Keratinocyte (primary cell): ENCODE data around the gene RAB14. TPM values are rescaled to one million over a fixed set of nuclear protein-coding genes. Genes with fewer than 3 reads are reported as not detected.

Experiments
- DNase-seq: peaks from one replicate; pipeline ENCODE4 v3.0.0-alpha.2; 2011; ENCODE audit warnings: low read depth, missing footprints, low spot score
- FAIRE-seq: peaks from 2 replicates; lab custom pipeline; 2011; peaks lifted over from hg19 to GRCh38; lab: Jason Lieb, UNC
- H2AFZ ChIP-seq: 2 replicates; pipeline ENCODE4 v1.6.0; 2012; ENCODE audit warnings: low read length, control low read depth, inconsistent platforms; ENCODE audit not compliant: control insufficient read depth
- H3K27ac ChIP-seq: 2 replicates; pipeline ENCODE4 v1.5.1; 2011; ENCODE audit warnings: low read length; ENCODE audit not compliant: control insufficient read depth, insufficient read depth
- H3K27me3 ChIP-seq: 3 replicates; pipeline ENCODE4 v1.6.0; 2011; ENCODE audit warnings: low read length; ENCODE audit not compliant: control insufficient read depth, insufficient read depth; ENCODE audit errors: extremely low read depth
- H3K36me3 ChIP-seq, 2 experiments: 2 replicates in 1 of 2; 3 replicates in 1 of 2; pipeline ENCODE4 v1.5.1; 2011; ENCODE audit warnings: low read length in 2 of 2, mild to moderate bottlenecking in 1 of 2; ENCODE audit not compliant: control insufficient read depth in 2 of 2, insufficient read depth in 2 of 2; ENCODE audit errors: extremely low read depth in 1 of 2
- H3K4me1 ChIP-seq: 3 replicates; pipeline ENCODE4 v1.5.1; 2011; ENCODE audit warnings: low read length; ENCODE audit not compliant: control insufficient read depth, insufficient read depth; ENCODE audit errors: extremely low read depth
- H3K4me2 ChIP-seq: 3 replicates; pipeline ENCODE4 v1.6.0; 2011; ENCODE audit warnings: low read depth, low read length; ENCODE audit not compliant: control insufficient read depth, insufficient read depth; ENCODE audit errors: extremely low read depth
- H3K4me3 ChIP-seq, 3 experiments: fragments of 200-600 bp in 1 of 3; sonication (generic) in 1 of 3; 2 replicates in 2 of 3; 3 replicates in 1 of 3; pipeline ENCODE4 v1.5.1; 2011 to 2016; ENCODE audit warnings: low read length in 3 of 3, mild to moderate bottlenecking in 3 of 3, control low read depth in 2 of 3, inconsistent platforms in 1 of 3, low read depth in 1 of 3, mixed read lengths in 1 of 3, mixed run types in 1 of 3, moderate library complexity in 1 of 3; ENCODE audit not compliant: control insufficient read depth in 2 of 3, insufficient read depth in 2 of 3; ENCODE audit errors: extremely low read depth in 1 of 3
- H3K79me2 ChIP-seq: 2 replicates; pipeline ENCODE4 v1.6.0; 2012; ENCODE audit warnings: low read length; ENCODE audit not compliant: control insufficient read depth, insufficient read depth
- H3K9ac ChIP-seq: 3 replicates; pipeline ENCODE4 v1.6.0; 2011; ENCODE audit warnings: low read length; ENCODE audit not compliant: control insufficient read depth, insufficient read depth; ENCODE audit errors: extremely low read depth
- H3K9me1 ChIP-seq: 3 replicates; pipeline ENCODE4 v1.6.0; 2011; ENCODE audit warnings: low read length; ENCODE audit not compliant: control insufficient read depth, insufficient read depth; ENCODE audit errors: extremely low read depth
- H3K9me3 ChIP-seq: 2 replicates; pipeline ENCODE4 v1.5.1; 2012; ENCODE audit warnings: low read depth, low read length; ENCODE audit not compliant: control insufficient read depth
- H4K20me1 ChIP-seq: 3 replicates; pipeline ENCODE4 v1.6.0; 2011; ENCODE audit warnings: low read length; ENCODE audit not compliant: control insufficient read depth, insufficient read depth; ENCODE audit errors: extremely low read depth
- EZH2 ChIP-seq: IDR thresholded peaks from one replicate; pipeline ENCODE4 v1.6.1; 2012; ENCODE audit warnings: inconsistent platforms, mild to moderate bottlenecking, low read length, moderate library complexity
- dilution Hi-C: fragments of 300-500 bp; cut with MboI; formaldehyde crosslinking; loops from one replicate; pipeline ENCODE4 v1.7.0; 2020; ENCODE audit warnings: low sequenced_read_pairs; ENCODE audit not compliant: extremely low pct_ligation_motif_present
- polyA plus RNA-seq, 5 experiments: library from polyadenylated mRNA; depleted of rRNA in 3 of 5; stranded (reverse) in 3 of 5; stranded (forward) in 1 of 5; unstranded in 1 of 5; fragments of >200 nt; gene quantifications; 1 replicate in 1 of 5; 2 replicates in 3 of 5; 3 replicates in 1 of 5; pipeline versions ENCODE4 v1.2.1 to v1.2.3, GENCODE V29; 2011 to 2012; ENCODE audit warnings: missing spikeins in 2 of 5, low read depth in 1 of 5, low replicate concordance in 1 of 5
- TF ChIP-seq, protein P1 (sequence below), 3 experiments: IDR thresholded peaks in 1 of 3; conservative IDR thresholded peaks in 1 of 3; optimal IDR thresholded peaks in 1 of 3; 2 replicates in 2 of 3; 3 replicates in 1 of 3; pipeline versions ENCODE3 to v1.5.1; 2011; ENCODE audit warnings: low read length in 3 of 3, mild to moderate bottlenecking in 3 of 3, moderate library complexity in 2 of 3, control low read depth in 1 of 3, inconsistent platforms in 1 of 3; ENCODE audit not compliant: insufficient read depth in 2 of 3; ENCODE audit errors: extremely low read depth in 1 of 3

Gene RAB14
- polyA plus RNA-seq, 1 donor (not counting 4 experiments of a cell fraction or from before 2014, with no cell fraction given), result 42.8 TPM

GRCh38 chr9:121225240-121225639 is 23.6 kb upstream of the RAB14 start:
- dilution Hi-C loops, result no loop called here
- H3K79me2 ChIP-seq, result no peaks in the 10 kb centered on the region
- H3K4me2 ChIP-seq, result no peak overlapping the region
- peaks cover 8% of the 10 kb centered on the region for H3K4me1 ChIP-seq
- no peak for DNase-seq
- no peak overlapping the region for H3K9ac ChIP-seq
- H3K4me3 ChIP-seq, result no peak overlapping the region
- no peak for TF ChIP-seq EZH2
- TF ChIP-seq, protein P1, sequence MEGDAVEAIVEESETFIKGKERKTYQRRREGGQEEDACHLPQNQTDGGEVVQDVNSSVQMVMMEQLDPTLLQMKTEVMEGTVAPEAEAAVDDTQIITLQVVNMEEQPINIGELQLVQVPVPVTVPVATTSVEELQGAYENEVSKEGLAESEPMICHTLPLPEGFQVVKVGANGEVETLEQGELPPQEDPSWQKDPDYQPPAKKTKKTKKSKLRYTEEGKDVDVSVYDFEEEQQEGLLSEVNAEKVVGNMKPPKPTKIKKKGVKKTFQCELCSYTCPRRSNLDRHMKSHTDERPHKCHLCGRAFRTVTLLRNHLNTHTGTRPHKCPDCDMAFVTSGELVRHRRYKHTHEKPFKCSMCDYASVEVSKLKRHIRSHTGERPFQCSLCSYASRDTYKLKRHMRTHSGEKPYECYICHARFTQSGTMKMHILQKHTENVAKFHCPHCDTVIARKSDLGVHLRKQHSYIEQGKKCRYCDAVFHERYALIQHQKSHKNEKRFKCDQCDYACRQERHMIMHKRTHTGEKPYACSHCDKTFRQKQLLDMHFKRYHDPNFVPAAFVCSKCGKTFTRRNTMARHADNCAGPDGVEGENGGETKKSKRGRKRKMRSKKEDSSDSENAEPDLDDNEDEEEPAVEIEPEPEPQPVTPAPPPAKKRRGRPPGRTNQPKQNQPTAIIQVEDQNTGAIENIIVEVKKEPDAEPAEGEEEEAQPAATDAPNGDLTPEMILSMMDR (optimal IDR thresholded peaks at IDR 0.05 in 1 of 3, IDR thresholded peaks at IDR 0.05 in 1 of 3, conservative IDR thresholded peaks at IDR 0.05 in 1 of 3; ENCODE audit: extremely low read depth in 1 of 3, insufficient read depth in 2 of 3, low read length in 3 of 3), result no peak
- no peaks in the 10 kb centered on the region for H3K27me3 ChIP-seq
- H4K20me1 ChIP-seq, result no peaks in the 10 kb centered on the region
- no peaks in the 10 kb centered on the region for H3K36me3 ChIP-seq
- no peak for FAIRE-seq
- H3K27ac ChIP-seq, result no peak overlapping the region
- no peaks in the 10 kb centered on the region for H3K9me3 ChIP-seq
- no peak overlapping the region for H2AFZ ChIP-seq
- H3K9me1 ChIP-seq, result no peaks in the 10 kb centered on the region

GRCh38 chr9:121222524-121223171 is 21.0 kb upstream of the RAB14 start:
- Histone ChIP-seq H3K9me1 (no peaks in the 10 kb centered on the region), H3K4me3 (no peak overlapping the region), H2AFZ (no peak overlapping the region), H3K36me3 (no peaks in the 10 kb centered on the region), H3K27ac (no peak overlapping the region), H4K20me1 (no peaks in the 10 kb centered on the region), H3K4me2 (no peak overlapping the region), H3K9ac (no peak overlapping the region), H3K9me3 (no peaks in the 10 kb centered on the region), H3K79me2 (no peaks in the 10 kb centered on the region), H3K4me1 (peaks cover 8% of the 10 kb centered on the region), H3K27me3 (no peaks in the 10 kb centered on the region)
- DNase-seq, result no peak
- TF ChIP-seq, protein P1 (optimal IDR thresholded peaks at IDR 0.05 in 1 of 3, IDR thresholded peaks at IDR 0.05 in 1 of 3, conservative IDR thresholded peaks at IDR 0.05 in 1 of 3; ENCODE audit: extremely low read depth in 1 of 3, insufficient read depth in 2 of 3, low read length in 3 of 3), result peak; percentile 61 to 71 (median 69)
- TF ChIP-seq EZH2, result no peak
- peak; percentile 44 for FAIRE-seq
- dilution Hi-C loops, result no loop called here
